Stimulated activated CD8-positive, alpha-beta memory T cell treated with anti-CD3 and anti-CD28 coated beads, Interleukin-2, amount 100 ng/mL, for 1 hour (primary cell): Measurements from ENCODE around the gene SLC38A1.
"Not testable (repeated sequence)": the region's sequence is repeated elsewhere in the genome, so short reads cannot be mapped to it uniquely, and the experiment has no call there.

ENCODE experiments used
- DNase-seq, 2 donors: peaks; one replicate each; pipeline ENCODE4 v3.0.0-alpha.2; 2020; ENCODE audit warnings: low read depth in 2 of 2

SLC38A1 gene

GRCh38 chr12:46264057-46264456 lies 4.8 kb downstream of the SLC38A1 start:
- DNase-seq = no peak

GRCh38 chr12:46263140-46264016 lies 5.5 kb downstream of the SLC38A1 start:
- DNase-seq = no peak

- DNase-seq = no peak
Measured at GRCh38 chr12:46261646-46262045, 7.2 kb downstream of the SLC38A1 start.

GRCh38 chr12:46260913-46261476 lies 7.8 kb downstream of the SLC38A1 start:
- no peak for DNase-seq

GRCh38 chr12:46260124-46260912 lies 8.5 kb downstream of the SLC38A1 start:
- DNase-seq = no peak

- no peak for DNase-seq
Measured at GRCh38 chr12:46259713-46260112, 9.1 kb downstream of the SLC38A1 start.

GRCh38 chr12:46259071-46259470 lies 9.8 kb downstream of the SLC38A1 start:
- no peak for DNase-seq

GRCh38 chr12:46258129-46258528 lies 10.7 kb downstream of the SLC38A1 start:
- DNase-seq = no peak

- no peak for DNase-seq
Measured at GRCh38 chr12:46256942-46257341, 11.9 kb downstream of the SLC38A1 start.

- DNase-seq = no peak
Measured at GRCh38 chr12:46253544-46254162, 15.2 kb downstream of the SLC38A1 start.

GRCh38 chr12:46251994-46252393 lies 16.8 kb downstream of the SLC38A1 start:
- not testable (repeated sequence) for DNase-seq

- not testable (repeated sequence) for DNase-seq
Measured at GRCh38 chr12:46249960-46250359, 18.9 kb downstream of the SLC38A1 start.

- DNase-seq = no peak
Measured at GRCh38 chr12:46246021-46246700, 22.7 kb downstream of the SLC38A1 start.

- DNase-seq = no peak
Measured at GRCh38 chr12:46244997-46245396, 23.8 kb downstream of the SLC38A1 start.

- DNase-seq = no peak
Measured at GRCh38 chr12:46244273-46244915, 24.4 kb downstream of the SLC38A1 start.

- no peak for DNase-seq
Measured at GRCh38 chr12:46242569-46242968, 26.3 kb downstream of the SLC38A1 start.

- no peak for DNase-seq
Measured at GRCh38 chr12:46240436-46240835, 28.4 kb downstream of the SLC38A1 start.

- DNase-seq = no peak
Measured at GRCh38 chr12:46238821-46239220, 30.0 kb downstream of the SLC38A1 start.

GRCh38 chr12:46237371-46238045 lies 31.3 kb downstream of the SLC38A1 start:
- no peak for DNase-seq

- no peak for DNase-seq
Measured at GRCh38 chr12:46234000-46234399, 34.8 kb downstream of the SLC38A1 start.
